ENCODE results near the gene FLOT2. TPM values are rescaled to one million over a fixed set of nuclear protein-coding genes. Genes with fewer than 3 reads are reported as not detected.

FLOT2 gene
- total RNA-seq, 3 donors from 2014 or later: 49.8 to 78.3 (median 56.9) TPM

GRCh38 chr17:28885951-28886350 lies 11.6 kb downstream of the FLOT2 start:
- Histone ChIP-seq H3K4me1 (no peaks in the 10 kb centered on the region), H3K9me3 (no peaks in the 10 kb centered on the region), H3K27ac (no peak overlapping the region), H3K36me3 (peaks cover 7% of the 10 kb centered on the region), H3K27me3 (no peaks in the 10 kb centered on the region), H3K4me3 (no peak overlapping the region)
- intact Hi-C loops (cut with DNase I; ENCODE audit: low total_unique reads): no loop called here
- TF ChIP-seq POLR2AphosphoS5 (IDR thresholded peaks at IDR 0.05) (no peak), CTCF (IDR thresholded peaks at IDR 0.05) (no peak)
- no peak for DNase-seq (ENCODE audit: low spot score in 2 of 2)

- H3K36me3 ChIP-seq: peaks cover 13% of the 10 kb centered on the region
- no peak overlapping the region for H3K27ac ChIP-seq
- no peaks in the 10 kb centered on the region for H3K4me1 ChIP-seq
- no peak overlapping the region for H3K4me3 ChIP-seq
- no peak for DNase-seq (ENCODE audit: low spot score in 2 of 2)
- H3K27me3 ChIP-seq: no peaks in the 10 kb centered on the region
- no peak for TF ChIP-seq CTCF (IDR thresholded peaks at IDR 0.05)
- no peak for TF ChIP-seq POLR2A (IDR thresholded peaks at IDR 0.05)
- TF ChIP-seq POLR2AphosphoS5 (IDR thresholded peaks at IDR 0.05): no peak
- intact Hi-C loops (cut with DNase I; ENCODE audit: low total_unique reads): no loop called here
- no peaks in the 10 kb centered on the region for H3K9me3 ChIP-seq
Measured at GRCh38 chr17:28885363-28885762, 12.2 kb downstream of the FLOT2 start.

GRCh38 chr17:28883967-28884702 lies 13.4 kb downstream of the FLOT2 start:
- Histone ChIP-seq H3K4me1 (no peaks in the 10 kb centered on the region), H3K27me3 (no peaks in the 10 kb centered on the region), H3K27ac (peak overlapping the region; percentile 7 to 25), H3K9me3 (no peaks in the 10 kb centered on the region), H3K36me3 (peaks cover 18% of the 10 kb centered on the region), H3K4me3 (no peak overlapping the region)
- TF ChIP-seq CTCF (IDR thresholded peaks at IDR 0.05) (no peak), POLR2AphosphoS5 (IDR thresholded peaks at IDR 0.05) (no peak), POLR2A (IDR thresholded peaks at IDR 0.05) (no peak)
- DNase-seq (ENCODE audit: low spot score in 2 of 2): no peak
- intact Hi-C loops (cut with DNase I; ENCODE audit: low total_unique reads): no loop called here

GRCh38 chr17:28882154-28882895 lies 15.2 kb downstream of the FLOT2 start:
- H3K27me3 ChIP-seq: no peaks in the 10 kb centered on the region
- H3K36me3 ChIP-seq: peaks cover 18% of the 10 kb centered on the region
- H3K4me1 ChIP-seq: no peaks in the 10 kb centered on the region
- H3K27ac ChIP-seq: no peak overlapping the region
- intact Hi-C loops (cut with DNase I; ENCODE audit: low total_unique reads): no loop called here
- DNase-seq (ENCODE audit: low spot score in 2 of 2): no peak
- no peak for TF ChIP-seq POLR2AphosphoS5 (IDR thresholded peaks at IDR 0.05)
- no peak for TF ChIP-seq CTCF (IDR thresholded peaks at IDR 0.05)
- TF ChIP-seq POLR2A (IDR thresholded peaks at IDR 0.05): no peak
- no peak overlapping the region for H3K4me3 ChIP-seq
- no peaks in the 10 kb centered on the region for H3K9me3 ChIP-seq

- no peak overlapping the region for H3K4me3 ChIP-seq
- no peak overlapping the region for H3K27ac ChIP-seq
- intact Hi-C loops (cut with DNase I; ENCODE audit: low total_unique reads): no loop called here
- no peaks in the 10 kb centered on the region for H3K27me3 ChIP-seq
- DNase-seq (ENCODE audit: low spot score in 2 of 2): no peak
- TF ChIP-seq CTCF (IDR thresholded peaks at IDR 0.05) (no peak), POLR2A (IDR thresholded peaks at IDR 0.05) (no peak), POLR2AphosphoS5 (IDR thresholded peaks at IDR 0.05) (no peak)
- H3K36me3 ChIP-seq: peaks cover 18% of the 10 kb centered on the region
- no peaks in the 10 kb centered on the region for H3K9me3 ChIP-seq
- H3K4me1 ChIP-seq: no peaks in the 10 kb centered on the region
Measured at GRCh38 chr17:28881533-28882056, 15.9 kb downstream of the FLOT2 start.
